Measurements from ENCODE around the gene LRRC3.

DNA sequence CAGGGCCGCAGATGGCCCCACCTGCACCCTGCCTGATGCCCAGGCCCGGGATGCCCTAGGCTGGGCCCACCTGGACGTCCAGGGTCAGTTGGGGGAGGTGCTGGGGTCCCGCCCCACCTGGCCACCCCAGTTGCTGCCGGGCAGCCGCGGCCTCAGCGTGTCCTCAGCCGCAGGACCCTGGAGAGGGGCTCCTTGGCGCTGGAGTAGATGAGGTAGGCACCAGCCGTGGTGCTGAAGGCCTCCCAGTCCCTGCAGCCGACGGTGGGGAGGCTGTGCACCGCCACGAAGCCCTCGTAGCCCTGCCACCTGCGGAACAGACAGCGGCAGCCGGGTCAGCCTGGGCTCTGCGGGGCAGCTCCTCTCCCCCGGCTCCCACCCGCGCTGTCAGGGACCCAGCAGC is 44.3 kb downstream of the LRRC3 start:
- TF ChIP-seq, protein P1, sequence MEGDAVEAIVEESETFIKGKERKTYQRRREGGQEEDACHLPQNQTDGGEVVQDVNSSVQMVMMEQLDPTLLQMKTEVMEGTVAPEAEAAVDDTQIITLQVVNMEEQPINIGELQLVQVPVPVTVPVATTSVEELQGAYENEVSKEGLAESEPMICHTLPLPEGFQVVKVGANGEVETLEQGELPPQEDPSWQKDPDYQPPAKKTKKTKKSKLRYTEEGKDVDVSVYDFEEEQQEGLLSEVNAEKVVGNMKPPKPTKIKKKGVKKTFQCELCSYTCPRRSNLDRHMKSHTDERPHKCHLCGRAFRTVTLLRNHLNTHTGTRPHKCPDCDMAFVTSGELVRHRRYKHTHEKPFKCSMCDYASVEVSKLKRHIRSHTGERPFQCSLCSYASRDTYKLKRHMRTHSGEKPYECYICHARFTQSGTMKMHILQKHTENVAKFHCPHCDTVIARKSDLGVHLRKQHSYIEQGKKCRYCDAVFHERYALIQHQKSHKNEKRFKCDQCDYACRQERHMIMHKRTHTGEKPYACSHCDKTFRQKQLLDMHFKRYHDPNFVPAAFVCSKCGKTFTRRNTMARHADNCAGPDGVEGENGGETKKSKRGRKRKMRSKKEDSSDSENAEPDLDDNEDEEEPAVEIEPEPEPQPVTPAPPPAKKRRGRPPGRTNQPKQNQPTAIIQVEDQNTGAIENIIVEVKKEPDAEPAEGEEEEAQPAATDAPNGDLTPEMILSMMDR (optimal IDR thresholded peaks at IDR 0.05 in 1 of 3, IDR thresholded peaks at IDR 0.05 in 1 of 3, conservative IDR thresholded peaks at IDR 0.05 in 1 of 3; ENCODE audit: extremely low read depth in 1 of 3, insufficient read depth in 2 of 3, low read length in 3 of 3), result no peak
- TF ChIP-seq EZH2 (IDR thresholded peaks at IDR 0.05; ENCODE audit: low read length), result no peak
